B cell (primary cell): ENCODE results near the gene SCGN. TPM values are rescaled to one million over a fixed set of nuclear protein-coding genes. Genes with fewer than 3 reads are reported as not detected.

Experiments
- ATAC-seq: fragments of 200-7000 bp; cut with Tn5 transposase; one replicate; pipeline ENCODE4 v1.10.0; 2021; ENCODE audit warnings: low read depth, mild to moderate bottlenecking, moderate number of reproducible peaks, moderate library complexity
- CTCF ChIA-PET: fragments of 350-600 bp; sonication (Branson Sonifier 250); formaldehyde crosslinking; loops from one replicate; lab custom pipeline; 2021; ENCODE audit warnings: antibody characterized with exemption, inconsistent platforms; lab: Charles Lee
- POLR2A ChIA-PET: fragments of 350-600 bp; sonication (Branson Sonifier 250); formaldehyde crosslinking; loops from one replicate; lab custom pipeline; 2021; ENCODE audit warnings: antibody characterized with exemption; lab: Charles Lee
- DNase-seq: peaks from one replicate; pipeline ENCODE4 v3.0.0; 2013
- H2AFZ ChIP-seq: 2 replicates; pipeline ENCODE4 v1.6.1; 2012; ENCODE audit warnings: mild to moderate bottlenecking, low read depth, low read length; ENCODE audit not compliant: insufficient read depth, poor library complexity, severe bottlenecking
- H3K27ac ChIP-seq, 2 donors: 1 replicate in 1 of 2; 2 replicates in 1 of 2; pipeline ENCODE4 v1.5.1; 2012 to 2013; ENCODE audit warnings: low read length in 2 of 2, mild to moderate bottlenecking in 2 of 2, moderate library complexity in 1 of 2
- H3K27me3 ChIP-seq, 4 experiments: fragments of 200-600 bp in 1 of 4; sonication (generic) in 1 of 4; replicated peaks in 1 of 4; 1 replicate in 2 of 4; 2 replicates in 2 of 4; pipeline versions ENCODE4 v1.6.1 to v1.7.0; 2013 to 2016; ENCODE audit warnings: low read length in 3 of 4, mild to moderate bottlenecking in 2 of 4, mixed read lengths in 1 of 4, moderate library complexity in 1 of 4; ENCODE audit not compliant: insufficient read depth in 4 of 4, control insufficient read depth in 3 of 4; ENCODE audit errors: control extremely low read depth in 1 of 4
- H3K36me3 ChIP-seq, 2 experiments: replicated peaks in 1 of 2; 1 replicate in 1 of 2; 2 replicates in 1 of 2; pipeline versions ENCODE4 v1.6.1 to v1.7.1; 2013; ENCODE audit warnings: low read length in 1 of 2; ENCODE audit not compliant: insufficient read depth in 2 of 2, control insufficient read depth in 1 of 2; ENCODE audit errors: control extremely low read depth in 1 of 2, extremely low read depth in 1 of 2
- H3K4me1 ChIP-seq, 2 donors: fragments of 200-600 bp in 1 of 2; sonication (generic) in 1 of 2; 1 replicate in 1 of 2; 2 replicates in 1 of 2; pipeline versions ENCODE4 v1.5.1 to v1.6.1; 2013 to 2017; ENCODE audit warnings: low read length in 2 of 2; ENCODE audit not compliant: control insufficient read depth in 2 of 2, insufficient read depth in 2 of 2
- H3K4me2 ChIP-seq: replicated peaks from 2 replicates; pipeline ENCODE3; 2012; ENCODE audit warnings: mild to moderate bottlenecking, low read depth, low read length; ENCODE audit not compliant: poor library complexity, severe bottlenecking
- H3K4me3 ChIP-seq, 5 experiments: fragments of 200-600 bp in 1 of 5; sonication (generic) in 1 of 5; 1 replicate in 3 of 5; 2 replicates in 2 of 5; pipeline versions ENCODE4 v1.5.1 to v1.7.0; 2011 to 2016; ENCODE audit warnings: low read length in 4 of 5, mild to moderate bottlenecking in 4 of 5, low read depth in 2 of 5, control low read depth in 1 of 5, moderate library complexity in 1 of 5; ENCODE audit not compliant: insufficient read depth in 1 of 5; ENCODE audit errors: control extremely low read depth in 1 of 5, extremely low read depth in 1 of 5
- H3K79me2 ChIP-seq: fragments of 200-600 bp; sonication (generic); one replicate; pipeline ENCODE4 v1.6.0; 2016; ENCODE audit warnings: low read length; ENCODE audit not compliant: control insufficient read depth, insufficient read depth
- H3K9ac ChIP-seq: fragments of 200-600 bp; sonication (generic); 2 replicates; pipeline ENCODE4 v1.6.1; 2017; ENCODE audit warnings: mild to moderate bottlenecking, low read length, moderate library complexity
- H3K9me3 ChIP-seq, 3 donors: one replicate each; pipeline versions ENCODE4 v1.6.1 to v1.7.1; 2013; ENCODE audit warnings: low read length in 2 of 3; ENCODE audit not compliant: control insufficient read depth in 2 of 3, insufficient read depth in 1 of 3; ENCODE audit errors: control extremely low read depth in 1 of 3
- H4K20me1 ChIP-seq: 2 replicates; pipeline ENCODE4 v1.6.0; 2012; ENCODE audit warnings: mild to moderate bottlenecking, low read length; ENCODE audit not compliant: insufficient read depth, control insufficient read depth, poor library complexity, severe bottlenecking
- H3K27ac Mint-ChIP-seq: one replicate; pipeline ENCODE4 v1.8.0; 2021; ENCODE audit warnings: mixed read lengths
- H3K27me3 Mint-ChIP-seq: one replicate; pipeline ENCODE4 v1.8.0; 2021; ENCODE audit warnings: mixed read lengths
- H3K4me1 Mint-ChIP-seq: one replicate; pipeline ENCODE4 v1.8.0; 2021; ENCODE audit warnings: mixed read lengths
- H3K4me3 Mint-ChIP-seq: one replicate; pipeline ENCODE4 v1.8.0; 2021; ENCODE audit warnings: mixed read lengths
- H3K9me3 Mint-ChIP-seq: one replicate; pipeline ENCODE4 v1.8.0; 2022; ENCODE audit warnings: mixed read lengths; ENCODE audit not compliant: insufficient read depth
- CTCF ChIP-seq: fragments of 200-600 bp; IDR thresholded peaks from one replicate; pipeline ENCODE4 v1.8.0; 2022; ENCODE audit warnings: antibody characterized with exemption, mild to moderate bottlenecking
- EZH2 ChIP-seq: IDR thresholded peaks from 2 replicates; pipeline ENCODE4 v1.6.1; 2012; ENCODE audit warnings: borderline replicate concordance, low read depth, mild to moderate bottlenecking, moderate library complexity, low read length; ENCODE audit not compliant: insufficient read depth, poor library complexity, severe bottlenecking
- WGBS: methylation state at CpG from one replicate; pipeline ENCODE4 v1.1.5; 2013; ENCODE audit warnings: missing lambda C conversion rate; ENCODE audit not compliant: insufficient coverage; 5-methylcytosine and 5-hydroxymethylcytosine counted together
- intact Hi-C: fragments of 100-400 bp; cut with micrococcal nuclease; formaldehyde crosslinking; loops from one replicate; pipeline ENCODE4 v1.10.0; 2022
- polyA plus RNA-seq: library from polyadenylated mRNA; depleted of rRNA; stranded (reverse); fragments of >200 nt; gene quantifications from 2 replicates; pipeline ENCODE4 v1.2.3, GENCODE V29; 2012
- total RNA-seq, 2 donors: library from RNA; stranded (reverse); fragments of 120-200 nt in 1 of 2; gene quantifications; 1 replicate in 1 of 2; 2 replicates in 1 of 2; pipeline versions ENCODE4 v1.2.3 to v1.2.4, GENCODE V29; 2013 to 2022

The SCGN gene
- total and polyA plus RNA-seq, 2 donors (not counting 1 experiment from before 2014, with no cell fraction given): not detected

GRCh38 chr6:25649611-25650010 is 2.4 kb upstream of the SCGN start:
- H3K9ac ChIP-seq: no peak overlapping the region
- no peak overlapping the region for H3K4me2 ChIP-seq
- ChIA-PET POLR2A (no interaction called here), CTCF (no interaction called here)
- Mint-ChIP-seq H3K27me3 (peaks cover 65% of the 10 kb centered on the region), H3K9me3 (no peaks in the 10 kb centered on the region), H3K4me3 (no peak overlapping the region), H3K27ac (no peak overlapping the region), H3K4me1 (no peaks in the 10 kb centered on the region)
- no peak for ATAC-seq
- intact Hi-C loops: no loop called here
- no peaks in the 10 kb centered on the region for H4K20me1 ChIP-seq
- H3K36me3 ChIP-seq: no peaks in the 10 kb centered on the region
- TF ChIP-seq CTCF: no peak
- H3K27me3 ChIP-seq: peaks cover 0 to 41% (median 16%) of the 10 kb centered on the region in 4 experiments
- H3K27ac ChIP-seq: no peak overlapping the region
- peaks cover 0 to 5% (median 3%) of the 10 kb centered on the region in 3 donors for H3K9me3 ChIP-seq
- no peaks in the 10 kb centered on the region for H3K79me2 ChIP-seq
- no peak for DNase-seq
- H3K4me1 ChIP-seq: no peaks in the 10 kb centered on the region
- H3K4me3 ChIP-seq: no peak overlapping the region
- no CpG with 5 or more reads among the region's 1 CpG for WGBS
- H2AFZ ChIP-seq: no peak overlapping the region

GRCh38 chr6:25655723-25656122 is 3.7 kb downstream of the SCGN start:
- no peak overlapping the region for H3K27ac Mint-ChIP-seq

More at GRCh38 chr6:25655723-25656122, 3.7 kb downstream of the SCGN start:
- H2AFZ ChIP-seq: no peak overlapping the region
- no peak overlapping the region for H3K27ac ChIP-seq
- no peak overlapping the region for H3K4me3 ChIP-seq
- no peaks in the 10 kb centered on the region for H3K36me3 ChIP-seq
- H3K4me1 ChIP-seq: no peaks in the 10 kb centered on the region
- no peak overlapping the region for H3K4me2 ChIP-seq
- peaks cover 0 to 24% (median 12%) of the 10 kb centered on the region in 4 experiments for H3K27me3 ChIP-seq
- Mint-ChIP-seq H3K4me3 (no peak overlapping the region), H3K4me1 (no peaks in the 10 kb centered on the region), H3K27me3 (peaks cover 59% of the 10 kb centered on the region), H3K9me3 (no peaks in the 10 kb centered on the region)
- DNase-seq: no peak
- ChIA-PET POLR2A (no interaction called here), CTCF (no interaction called here)
- intact Hi-C loops: no loop called here
- no peak for ATAC-seq
- H3K79me2 ChIP-seq: no peaks in the 10 kb centered on the region
- H3K9ac ChIP-seq: no peak overlapping the region
- TF ChIP-seq EZH2 (no peak), CTCF (no peak)
- 60% methylated on average over 1 of the region's 1 CpG for WGBS
- peaks cover 0 to 5% (median 3%) of the 10 kb centered on the region in 3 donors for H3K9me3 ChIP-seq
- H4K20me1 ChIP-seq: no peaks in the 10 kb centered on the region
